Smooth muscle cell (in vitro differentiated cells): ENCODE measurements around the gene KCTD6. TPM values are rescaled to one million over a fixed set of nuclear protein-coding genes. Genes with fewer than 3 reads are reported as not detected.

Source experiments
- DNase-seq: peaks from one replicate; lab custom pipeline; 2025; ENCODE audit not compliant: unreplicated experiment; lab: John Stamatoyannopoulos, UW
- H2AFZ ChIP-seq: fragments of 200-600 bp; sonication (generic); 2 replicates; pipeline ENCODE4 v1.6.0; 2016; ENCODE audit warnings: antibody characterized with exemption, low read depth, mild to moderate bottlenecking
- H3F3A ChIP-seq: fragments of 200-600 bp; sonication (generic); 2 replicates; pipeline ENCODE4 v1.6.0; 2017; ENCODE audit warnings: antibody characterized with exemption, low read depth
- H3K27ac ChIP-seq: fragments of 200-600 bp; sonication (generic); 2 replicates; pipeline ENCODE4 v1.5.1; 2016; ENCODE audit warnings: low read depth, mild to moderate bottlenecking
- H3K27me3 ChIP-seq: fragments of 200-600 bp; sonication (generic); 2 replicates; pipeline ENCODE4 v1.6.1; 2016; ENCODE audit warnings: low read depth, mild to moderate bottlenecking
- H3K36me3 ChIP-seq: fragments of 200-600 bp; sonication (generic); 2 replicates; pipeline ENCODE4 v1.5.1; 2016; ENCODE audit warnings: low read depth
- H3K4me1 ChIP-seq: fragments of 200-600 bp; sonication (generic); 2 replicates; pipeline ENCODE4 v1.5.1; 2016; ENCODE audit warnings: low read depth
- H3K4me2 ChIP-seq: fragments of 200-600 bp; sonication (generic); 2 replicates; pipeline ENCODE4 v1.6.0; 2016; ENCODE audit warnings: mild to moderate bottlenecking
- H3K4me3 ChIP-seq: fragments of 200-600 bp; sonication (generic); 2 replicates; pipeline ENCODE4 v1.5.1; 2016; ENCODE audit warnings: mild to moderate bottlenecking
- H3K79me2 ChIP-seq: fragments of 200-600 bp; sonication (generic); 2 replicates; pipeline ENCODE4 v1.6.0; 2016; ENCODE audit warnings: low read depth, mild to moderate bottlenecking
- H3K9ac ChIP-seq: fragments of 200-600 bp; sonication (generic); 2 replicates; pipeline ENCODE4 v1.6.0; 2016; ENCODE audit warnings: low read depth
- H3K9me3 ChIP-seq: fragments of 200-600 bp; sonication (generic); replicated peaks from 2 replicates; pipeline ENCODE4 v1.5.1; 2016; ENCODE audit warnings: low read depth
- H4K20me1 ChIP-seq: fragments of 200-600 bp; sonication (generic); 2 replicates; pipeline ENCODE4 v1.6.0; 2016; ENCODE audit warnings: low read depth
- WGBS: methylation state at CpG from one replicate; pipeline ENCODE4 v1.1.7; 2016; ENCODE audit warnings: low lambda C conversion rate; 5-methylcytosine and 5-hydroxymethylcytosine counted together
- polyA plus RNA-seq: library from polyadenylated mRNA; unstranded; fragments of >200 nt; fragmentation: Nextera tagmentation; extraction: Ambion mirVana; gene quantifications from 2 replicates; pipeline ENCODE4 v1.2.1, GENCODE V29; 2016
- total RNA-seq: library from RNA; depleted of rRNA; stranded (reverse); fragments of >200 nt; gene quantifications from 2 replicates; pipeline ENCODE4 v1.2.3, GENCODE V29; 2014
- TF ChIP-seq, protein P1 (sequence below): fragments of 200-600 bp; sonication (generic); IDR thresholded peaks from 2 replicates; pipeline ENCODE4 v1.5.1; 2017; ENCODE audit warnings: borderline replicate concordance, mild to moderate bottlenecking, antibody characterized with exemption; ENCODE audit not compliant: insufficient read depth, poor library complexity, severe bottlenecking

KCTD6 gene
- total and polyA plus RNA-seq, 2 experiments from 2014 or later, result 20.9 to 21.4 TPM

DNA sequence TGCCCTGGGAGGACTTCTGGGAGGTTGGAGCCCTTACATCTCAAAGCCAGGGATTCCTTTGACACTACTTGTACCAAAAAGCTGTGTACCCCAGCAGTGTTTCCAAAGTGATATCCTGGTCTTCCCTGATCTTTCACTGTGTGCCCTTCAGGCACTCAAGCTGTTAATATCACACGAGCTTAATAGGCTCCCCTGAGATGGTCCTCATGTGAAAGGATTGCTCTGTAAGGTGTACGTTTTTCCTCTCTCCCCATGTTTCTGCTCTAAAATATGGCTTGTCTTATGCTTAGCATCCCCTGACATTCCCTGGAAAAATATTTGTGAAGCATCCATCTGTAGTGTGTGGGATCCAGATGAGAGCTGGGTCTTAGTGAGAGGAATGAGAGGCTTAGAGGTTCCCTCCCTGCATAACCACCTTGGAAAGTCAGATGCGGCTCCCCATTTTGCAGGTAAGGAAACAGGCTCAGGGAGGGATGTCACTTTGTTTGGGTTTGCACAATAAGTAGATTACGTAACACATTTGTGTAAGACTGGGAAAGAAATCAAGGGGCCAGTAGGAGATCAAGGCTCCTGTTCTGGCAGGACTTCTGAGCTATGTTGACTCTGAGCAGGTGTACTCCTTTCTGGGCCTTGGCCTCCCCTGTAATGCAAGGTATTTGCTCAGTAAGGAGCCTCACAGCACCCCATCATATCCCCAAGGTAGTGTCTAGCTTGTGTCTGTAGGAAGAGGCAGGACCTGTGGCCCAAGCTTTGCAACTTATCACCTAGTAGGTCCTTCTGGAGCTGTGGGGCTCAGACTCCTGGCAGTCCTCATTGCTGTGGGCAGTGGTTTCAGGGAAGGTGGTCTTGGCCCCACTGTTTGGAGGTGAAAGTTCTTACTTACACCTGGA, 45.8 kb downstream of the KCTD6 start:
- H3K4me1 ChIP-seq, result peaks cover 16% of the 10 kb centered on the region
- no peak overlapping the region for H3K9ac ChIP-seq
- H3K79me2 ChIP-seq, result no peaks in the 10 kb centered on the region
- TF ChIP-seq, protein P1, sequence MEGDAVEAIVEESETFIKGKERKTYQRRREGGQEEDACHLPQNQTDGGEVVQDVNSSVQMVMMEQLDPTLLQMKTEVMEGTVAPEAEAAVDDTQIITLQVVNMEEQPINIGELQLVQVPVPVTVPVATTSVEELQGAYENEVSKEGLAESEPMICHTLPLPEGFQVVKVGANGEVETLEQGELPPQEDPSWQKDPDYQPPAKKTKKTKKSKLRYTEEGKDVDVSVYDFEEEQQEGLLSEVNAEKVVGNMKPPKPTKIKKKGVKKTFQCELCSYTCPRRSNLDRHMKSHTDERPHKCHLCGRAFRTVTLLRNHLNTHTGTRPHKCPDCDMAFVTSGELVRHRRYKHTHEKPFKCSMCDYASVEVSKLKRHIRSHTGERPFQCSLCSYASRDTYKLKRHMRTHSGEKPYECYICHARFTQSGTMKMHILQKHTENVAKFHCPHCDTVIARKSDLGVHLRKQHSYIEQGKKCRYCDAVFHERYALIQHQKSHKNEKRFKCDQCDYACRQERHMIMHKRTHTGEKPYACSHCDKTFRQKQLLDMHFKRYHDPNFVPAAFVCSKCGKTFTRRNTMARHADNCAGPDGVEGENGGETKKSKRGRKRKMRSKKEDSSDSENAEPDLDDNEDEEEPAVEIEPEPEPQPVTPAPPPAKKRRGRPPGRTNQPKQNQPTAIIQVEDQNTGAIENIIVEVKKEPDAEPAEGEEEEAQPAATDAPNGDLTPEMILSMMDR, result no peak
- no peak overlapping the region for H3K4me3 ChIP-seq
- no peaks in the 10 kb centered on the region for H3K27me3 ChIP-seq
- 88% methylated on average over 4 of the region's 4 CpGs for WGBS
- H3K4me2 ChIP-seq, result no peak overlapping the region
- peak overlapping the region; percentile 80 for H2AFZ ChIP-seq
- no peaks in the 10 kb centered on the region for H3K9me3 ChIP-seq
- DNase-seq, result no peak
- H3F3A ChIP-seq, result no peaks in the 10 kb centered on the region
- H3K27ac ChIP-seq, result peak overlapping the region; percentile 55
- H4K20me1 ChIP-seq, result no peaks in the 10 kb centered on the region
- no peaks in the 10 kb centered on the region for H3K36me3 ChIP-seq

DNA sequence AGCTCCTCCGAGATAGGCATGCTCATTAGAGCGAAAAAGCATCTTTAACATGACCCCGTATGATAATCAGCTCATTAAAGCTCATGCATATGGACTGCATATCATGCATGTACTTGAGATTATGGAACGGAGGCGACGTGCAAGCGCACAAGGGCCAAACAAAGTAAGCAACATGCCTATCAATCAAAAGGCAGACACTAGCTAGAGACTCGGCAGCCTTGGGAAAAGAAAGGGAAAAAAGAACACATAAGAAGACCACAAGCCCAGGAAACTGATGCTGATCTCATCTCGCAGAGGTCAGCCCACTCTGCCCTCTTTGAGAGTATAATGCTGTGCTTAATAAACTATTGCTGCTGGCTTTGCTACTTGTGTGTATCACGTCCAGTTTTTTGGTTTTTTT, 47.7 kb downstream of the KCTD6 start:
- H3K27ac ChIP-seq, result no peak overlapping the region
- no peak for DNase-seq
- H3F3A ChIP-seq, result no peaks in the 10 kb centered on the region
- no peak overlapping the region for H3K4me2 ChIP-seq
- H4K20me1 ChIP-seq, result no peaks in the 10 kb centered on the region
- no peaks in the 10 kb centered on the region for H3K9me3 ChIP-seq
- no peaks in the 10 kb centered on the region for H3K79me2 ChIP-seq
- no peak overlapping the region for H3K4me3 ChIP-seq
- TF ChIP-seq, protein P1, result no peak
- 87% methylated on average over 10 of the region's 10 CpGs for whole genome bisulfite sequencing
- peaks cover 16% of the 10 kb centered on the region for H3K4me1 ChIP-seq
- no peaks in the 10 kb centered on the region for H3K27me3 ChIP-seq
- no peaks in the 10 kb centered on the region for H3K36me3 ChIP-seq
- no peak overlapping the region for H3K9ac ChIP-seq
- no peak overlapping the region for H2AFZ ChIP-seq

- Histone ChIP-seq H3K27me3 (no peaks in the 10 kb centered on the region), H3K4me1 (peaks cover 16% of the 10 kb centered on the region), H3K36me3 (no peaks in the 10 kb centered on the region), H3K79me2 (no peaks in the 10 kb centered on the region), H3K4me2 (no peak overlapping the region), H3K27ac (no peak overlapping the region), H2AFZ (no peak overlapping the region), H3F3A (no peaks in the 10 kb centered on the region), H3K9ac (no peak overlapping the region), H3K9me3 (no peaks in the 10 kb centered on the region), H4K20me1 (no peaks in the 10 kb centered on the region), H3K4me3 (no peak overlapping the region)
- WGBS, result 94% methylated on average over 8 of the region's 8 CpGs
- DNase-seq, result no peak
- TF ChIP-seq, protein P1, result no peak
Measured at GRCh38 chr3:58540176-58540858, 48.4 kb downstream of the KCTD6 start.
